ENCODE measurements around the gene PRAC1. TPM values are rescaled to one million over a fixed set of nuclear protein-coding genes. Genes with fewer than 3 reads are reported as not detected.

PRAC1 gene
- total and polyA plus RNA-seq, 10 of the 15 experiments (the other 5 are each of a cell fraction or from before 2014, with no cell fraction given): not detected

- ChIA-PET RAD21 (ENCODE audit: unreplicated experiment) (interaction anchor here (1.2 kb wide), 1 partner anchor 23 kb away, joined by 3 read pairs; no protein-coding TSS in a partner anchor), SMC1A (ENCODE audit: uncharacterized antibody, unreplicated experiment) (interaction anchor here (0.8 kb wide), 1 partner anchor 8 kb away, joined by 3 read pairs; no protein-coding TSS in a partner anchor), POLR2A (no interaction called here), CTCF (interaction anchor here (1.3 to 1.8 kb wide), 2 partner anchors 22 to 177 kb away, joined by 4 to 6 read pairs; no protein-coding TSS in a partner anchor)
- no peaks in the 10 kb centered on the region for H3K4me1 ChIP-seq (ENCODE audit: control insufficient read depth, insufficient read depth, low read length)
- no peak overlapping the region for H2AFZ ChIP-seq (ENCODE audit: control insufficient read depth, low read depth, low read length)
- no peak for DNase-seq (ENCODE audit: low read depth, low spot score)
- ATAC-seq: no peak
- no peak for TF ChIP-seq POLR2AphosphoS5 (IDR thresholded peaks at IDR 0.05; ENCODE audit: low read length)
- no peak for TF ChIP-seq CBX3 (IDR thresholded peaks at IDR 0.05; ENCODE audit: borderline replicate concordance, low read depth)
- no peak for TF ChIP-seq TCF12 (IDR thresholded peaks at IDR 0.05; ENCODE audit: low read depth, low read length)
- TF ChIP-seq ZBTB40 (IDR thresholded peaks at IDR 0.05; ENCODE audit: borderline replicate concordance): no peak
- no peak for TF ChIP-seq HDAC6 (IDR thresholded peaks at IDR 0.05; ENCODE audit: unreplicated experiment)
- no peak for TF ChIP-seq PAX5 (IDR thresholded peaks at IDR 0.05; ENCODE audit: borderline replicate concordance, low read depth, low read length)
- TF ChIP-seq CBX5 (IDR thresholded peaks at IDR 0.05; ENCODE audit: low read depth): no peak
- no peak for TF ChIP-seq MEF2B (IDR thresholded peaks at IDR 0.05; ENCODE audit: partially characterized antibody, poor library complexity, severe bottlenecking)
- TF ChIP-seq TAF1 (IDR thresholded peaks at IDR 0.05; ENCODE audit: borderline replicate concordance, low read depth, low read length): no peak
- TF ChIP-seq USF2 (IDR thresholded peaks at IDR 0.05; ENCODE audit: borderline replicate concordance, low read depth, low read length): no peak
- TF ChIP-seq POU2F2 (IDR thresholded peaks at IDR 0.05; ENCODE audit: borderline replicate concordance, low read depth, low read length): no peak
- TF ChIP-seq EP300 (IDR thresholded peaks at IDR 0.05; ENCODE audit: borderline replicate concordance in 1 of 2, control insufficient read depth in 1 of 2, low read depth in 2 of 2, low read length in 2 of 2): no peak
- no peak for TF ChIP-seq RCOR1 (conservative IDR thresholded peaks at IDR 0.05; ENCODE audit: low read depth, low read length)
- no peak for TF ChIP-seq NFIC (IDR thresholded peaks at IDR 0.05; ENCODE audit: low read depth, low read length)
- TF ChIP-seq STAT1 (conservative IDR thresholded peaks at IDR 0.05): no peak
- BruUV-seq (replicated peaks): no TSS peak
- WGBS (ENCODE audit: insufficient coverage, insufficient replicate concordance, low lambda C conversion rate, missing lambda C conversion rate): 62% methylated on average over 10 of the region's 10 CpGs
- no peak overlapping the region for H3K4me3 ChIP-seq
- H3K4me2 ChIP-seq (ENCODE audit: control insufficient read depth, insufficient read depth): no peak overlapping the region
- H3K9me3 ChIP-seq (replicated peaks; ENCODE audit: control insufficient read depth, insufficient read depth, low read length): no peaks in the 10 kb centered on the region
- H3K9ac ChIP-seq (ENCODE audit: control insufficient read depth, insufficient read depth, low read length): no peak overlapping the region
- in situ Hi-C loops (cut with MboI): no loop called here
- no peak overlapping the region for H3K27ac ChIP-seq (ENCODE audit: control insufficient read depth, insufficient read depth)
- H3K79me2 ChIP-seq (ENCODE audit: control insufficient read depth, insufficient read depth, low read length): no peaks in the 10 kb centered on the region
- FAIRE-seq: no peak
- intact Hi-C loops (cut with micrococcal nuclease; ENCODE audit: unreplicated experiment): no loop called here
- H3K27me3 ChIP-seq (replicated peaks in 1 of 2; ENCODE audit: control insufficient read depth in 2 of 2, insufficient read depth in 2 of 2, low read length in 1 of 2): peaks cover 0 to 2% of the 10 kb centered on the region in 2 experiments; a peak in 2 of 4 replicates
- H4K20me1 ChIP-seq (ENCODE audit: control insufficient read depth, insufficient read depth): no peaks in the 10 kb centered on the region
- no peaks in the 10 kb centered on the region for H3K36me3 ChIP-seq (ENCODE audit: control insufficient read depth in 2 of 2, insufficient read depth in 2 of 2, low read length in 1 of 2)
These were observed 20.3 kb downstream of the PRAC1 start for GRCh38 chr17:48701864-48702532.

All from GM12878 (cell line).